HG03460 (cell line): ENCODE results near the gene BRD3.

Source experiments
- ATAC-seq: cut with Tn5 transposase; IDR thresholded peaks from one replicate; pipeline ENCODE4 v1.9.1; 2021; ENCODE audit not compliant: unreplicated experiment

The BRD3 gene

DNA sequence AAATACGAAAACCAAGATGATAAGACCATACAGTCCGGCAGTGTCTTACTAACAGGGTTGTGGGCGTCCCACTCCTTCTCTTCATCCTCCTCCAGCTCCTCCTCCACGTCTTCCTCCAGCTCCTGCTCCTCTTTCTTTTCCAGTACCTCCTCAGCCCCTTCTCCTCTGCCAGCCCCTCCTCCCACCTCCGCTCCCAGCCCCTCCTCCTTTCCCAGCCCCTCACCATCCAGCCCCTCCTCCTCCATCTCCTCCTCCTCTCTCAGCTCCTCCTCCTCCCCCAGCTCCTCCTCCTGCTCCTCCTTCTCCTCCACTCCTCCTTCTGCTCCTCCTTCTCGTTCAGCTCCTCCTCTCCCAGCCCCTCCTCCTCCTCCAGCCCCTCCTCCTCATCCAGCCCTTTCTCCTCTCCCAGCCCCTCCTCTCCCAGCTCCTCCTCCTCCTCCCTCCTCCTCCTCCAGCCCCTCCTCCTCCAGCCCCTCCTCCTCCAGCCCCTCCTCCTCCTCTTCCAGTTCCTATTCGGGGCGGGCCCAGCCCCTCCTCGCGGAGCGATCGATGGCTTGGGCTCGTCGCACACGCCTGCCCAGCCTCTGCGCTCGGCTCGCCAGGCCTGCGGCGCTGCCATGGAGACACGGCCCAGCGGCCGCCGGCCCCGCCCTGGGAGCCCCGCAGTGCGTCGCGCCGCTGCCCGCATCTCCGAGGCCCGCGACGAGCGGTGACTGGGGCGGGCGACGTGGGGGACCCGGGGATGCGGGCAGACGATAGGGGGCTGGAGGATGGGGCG lies 42.8 kb downstream of the BRD3 start, which contains the start of gene BRD3OS:
Gene BRD3OS, plus strand, starts transcription at position 654 of the 778 bp plus-strand sequence. CDS start 1,267 bp downstream, outside the sequence.
- peak; percentile 85 for ATAC-seq

DNA sequence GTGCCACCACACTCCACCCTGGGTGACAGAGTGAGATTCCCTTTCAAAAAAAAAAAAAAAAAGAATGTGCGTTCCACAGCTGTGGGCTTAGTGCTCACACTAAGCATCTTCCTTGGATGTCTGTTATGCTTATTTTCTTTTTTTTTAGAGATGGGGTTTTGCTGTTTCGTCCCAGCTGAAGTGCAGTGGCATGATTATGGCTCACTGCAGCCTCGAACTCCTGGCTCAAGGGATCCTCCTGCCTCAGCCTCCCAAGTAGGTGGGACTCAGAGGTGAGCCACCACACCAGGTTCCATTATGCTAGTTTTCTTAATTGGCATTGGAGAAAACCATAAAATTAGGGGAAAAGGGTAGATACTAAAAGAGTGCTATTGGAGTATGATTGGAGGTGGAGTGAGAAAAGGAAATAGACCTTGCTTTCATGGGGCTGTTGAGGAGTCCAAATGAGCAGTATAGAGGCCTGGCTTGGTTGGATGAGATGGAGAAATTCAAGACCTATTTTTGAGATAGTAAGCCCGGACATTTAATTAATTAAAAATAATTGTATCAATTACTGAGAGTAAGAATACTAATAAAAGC lies 43.5 kb downstream of the BRD3 start:
- no peak for ATAC-seq

DNA sequence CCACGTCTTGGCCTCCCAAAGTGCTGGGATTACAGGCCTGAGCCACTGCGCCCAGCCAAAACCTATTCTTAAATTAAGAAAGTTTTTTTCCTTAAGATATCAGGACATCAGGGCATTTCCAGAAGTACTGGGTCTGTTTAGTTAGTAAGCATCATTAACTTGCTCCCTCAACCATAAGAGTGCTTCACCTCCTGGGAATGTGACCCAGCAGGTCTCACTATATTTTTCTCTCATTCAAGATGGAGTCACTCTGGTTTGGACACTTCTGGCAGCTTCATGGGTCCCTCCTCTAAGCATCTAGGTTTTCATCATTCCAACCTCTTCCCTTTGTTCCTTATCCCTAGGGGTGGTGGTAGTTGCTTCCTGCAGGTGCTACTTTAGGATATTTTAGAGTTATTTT lies 52.9 kb downstream of the BRD3 start:
- ATAC-seq, result no peak

- no peak for ATAC-seq
Observed at GRCh38 chr9:134011401-134011800, 56.4 kb downstream of the BRD3 start.

- no peak for ATAC-seq
Observed at GRCh38 chr9:134010310-134011173, 57.3 kb downstream of the BRD3 start.

DNA sequence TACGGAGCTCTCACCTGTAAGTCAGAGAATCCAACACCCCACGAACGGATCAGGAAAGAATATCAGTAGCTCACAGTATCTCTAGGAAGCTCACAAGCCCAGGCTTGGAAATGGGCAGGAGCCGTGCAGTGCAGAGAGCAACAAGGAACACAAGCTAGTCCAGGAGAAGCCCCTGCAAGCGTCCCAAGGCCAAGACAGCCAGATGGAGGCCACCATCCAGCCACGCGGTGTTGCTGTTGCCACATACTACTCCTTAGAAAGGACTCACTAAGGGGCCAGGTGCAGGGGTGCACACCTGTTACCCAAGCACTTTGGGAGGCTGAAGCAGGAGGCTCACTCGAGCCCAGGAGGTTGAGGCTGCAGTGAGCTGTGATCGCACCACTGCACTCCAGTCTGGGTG lies 60.3 kb downstream of the BRD3 start:
- ATAC-seq, result no peak

DNA sequence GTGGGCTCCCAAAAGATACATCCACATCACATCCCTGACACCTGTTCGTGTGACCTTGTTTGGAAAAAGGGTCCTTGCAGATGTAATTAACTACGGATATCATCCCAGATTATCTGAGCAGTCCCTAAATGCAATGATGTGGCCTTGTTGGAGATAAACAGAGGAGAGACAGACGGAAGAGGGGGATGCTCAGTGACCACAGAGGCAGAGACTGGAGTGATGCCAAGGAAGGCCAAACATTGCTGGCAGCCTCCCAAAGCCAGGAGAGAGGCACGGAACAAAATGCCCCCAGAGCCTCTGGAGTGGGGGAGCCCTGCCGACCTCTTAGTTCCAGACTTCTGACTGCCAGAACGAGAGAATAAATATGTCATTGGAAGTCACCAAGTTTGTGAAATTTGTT lies 60.7 kb downstream of the BRD3 start:
- no peak for ATAC-seq

GRCh38 chr9:134005381-134005780 lies 62.4 kb downstream of the BRD3 start:
- no peak for ATAC-seq

- ATAC-seq, result no peak
Observed at GRCh38 chr9:134004881-134005280, 62.9 kb downstream of the BRD3 start.

GRCh38 chr9:134004131-134004873 lies 63.5 kb downstream of the BRD3 start:
- no peak for ATAC-seq

GRCh38 chr9:134003237-134003636 lies 64.6 kb downstream of the BRD3 start:
- ATAC-seq, result no peak

- no peak for ATAC-seq
Observed at GRCh38 chr9:134002796-134003195, 65.0 kb downstream of the BRD3 start.

GRCh38 chr9:133999851-134000265 lies 68.0 kb downstream of the BRD3 start:
- ATAC-seq, result no peak

DNA sequence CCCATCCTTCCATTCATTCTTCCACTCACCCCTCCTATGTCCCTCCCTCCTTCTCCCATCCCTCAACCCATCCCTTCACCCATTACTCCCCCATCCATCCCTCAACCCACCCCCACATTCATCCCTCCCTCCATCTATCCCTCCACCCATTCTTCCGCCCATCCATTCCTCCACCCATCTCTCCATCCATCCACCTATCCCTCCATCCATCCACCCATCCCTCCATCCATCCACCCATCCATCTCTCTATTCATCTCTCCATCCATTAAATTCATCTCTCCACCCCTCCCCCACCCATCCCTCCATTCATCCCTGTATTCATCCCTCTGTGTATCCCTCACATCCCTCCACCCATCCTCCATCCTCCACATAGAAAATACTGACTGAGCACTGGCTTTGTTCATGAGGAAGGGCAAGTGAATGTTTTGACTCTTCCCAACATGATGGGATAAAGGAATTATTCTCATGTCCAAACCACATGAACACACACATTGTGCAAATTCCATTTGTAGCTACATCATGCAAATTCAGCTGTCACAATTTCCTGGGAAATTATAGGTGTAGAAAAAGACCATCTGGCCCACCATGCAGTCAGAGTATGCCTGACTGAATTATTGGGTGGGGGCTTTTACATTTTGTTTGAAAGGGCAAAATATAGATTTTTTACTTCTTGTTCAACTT lies 68.8 kb downstream of the BRD3 start:
- ATAC-seq, result no peak

GRCh38 chr9:133997584-133997983 lies 70.2 kb downstream of the BRD3 start:
- no peak for ATAC-seq

DNA sequence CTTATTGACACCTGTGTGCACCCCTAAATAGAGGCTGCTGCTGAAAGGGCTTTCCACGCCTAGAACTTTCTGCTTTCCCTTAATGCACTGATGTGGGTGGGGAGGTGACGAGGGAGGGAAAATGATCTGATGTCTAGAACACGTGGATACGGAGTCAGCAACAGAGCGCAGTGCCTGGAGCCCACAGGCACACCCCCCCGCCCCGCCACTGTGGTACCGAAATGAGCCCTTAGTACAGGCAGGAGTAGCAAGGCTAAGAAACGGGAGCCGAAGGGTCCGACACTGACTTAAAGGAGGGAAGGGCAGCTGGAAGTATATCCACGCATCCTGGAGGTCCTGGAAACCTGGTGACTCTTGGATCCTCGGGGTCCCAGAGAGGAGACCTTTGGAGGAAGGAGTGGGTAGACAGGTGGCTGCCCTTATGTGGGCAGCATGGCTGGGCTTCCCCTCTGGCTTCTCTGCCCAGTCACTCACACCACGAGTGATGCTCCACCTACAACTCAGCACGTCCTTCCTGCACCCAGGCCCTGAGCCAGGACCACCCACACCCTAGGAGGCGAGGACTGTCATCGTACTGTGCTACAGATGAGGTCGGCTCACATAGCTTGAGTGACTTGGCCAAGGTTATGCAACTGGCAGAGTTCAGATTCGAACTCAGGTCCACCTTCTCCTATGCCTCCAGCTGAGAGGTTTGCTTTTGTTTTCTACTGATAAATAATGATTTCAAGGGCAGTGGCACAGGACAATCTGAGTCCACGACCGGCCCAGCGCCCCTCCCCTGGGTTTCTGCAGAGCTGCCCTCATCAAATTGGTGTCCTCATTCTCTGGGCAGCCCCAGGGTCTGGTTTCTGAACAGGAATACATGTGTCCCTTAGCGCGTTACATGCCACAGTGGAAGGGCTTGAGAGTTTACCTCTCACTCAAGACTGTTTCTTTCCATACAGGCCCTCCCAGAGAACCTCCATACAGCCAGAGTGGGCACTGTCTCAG lies 71.0 kb downstream of the BRD3 start:
- ATAC-seq, result no peak

GRCh38 chr9:133995012-133995896 lies 72.6 kb downstream of the BRD3 start:
- ATAC-seq, result no peak

GRCh38 chr9:133994353-133995011 lies 73.3 kb downstream of the BRD3 start:
- no peak for ATAC-seq
